Endothelial cell of umbilical vein (primary cell): ENCODE data around the gene RMND5B. TPM values are rescaled to one million over a fixed set of nuclear protein-coding genes. Genes with fewer than 3 reads are reported as not detected.

ENCODE experiments used
- BruUV-seq: library from RNA; stranded (reverse); fragments of 400-500 nt; replicated peaks from 2 replicates; lab custom pipeline; 2021; lab: Mats Ljungman, UMichigan
- CTCF ChIA-PET: fragments of 300-600, 350-600 bp; sonication (Branson Sonifier 250); formaldehyde crosslinking; loops from one replicate; lab custom pipeline; 2021; ENCODE audit warnings: antibody characterized with exemption, inconsistent platforms; lab: Charles Lee
- POLR2A ChIA-PET: fragments of 300-600, 350-600 bp; sonication (Branson Sonifier 250); formaldehyde crosslinking; loops from one replicate; lab custom pipeline; 2021; ENCODE audit warnings: antibody characterized with exemption, inconsistent platforms; lab: Charles Lee
- DNase-seq: peaks from one replicate; pipeline ENCODE4 v3.0.0-alpha.2; 2011; ENCODE audit warnings: low read depth, low spot score
- FAIRE-seq: peaks from 2 replicates; lab custom pipeline; 2011; peaks lifted over from hg19 to GRCh38; lab: Jason Lieb, UNC
- H2AFZ ChIP-seq: 2 replicates; pipeline ENCODE4 v1.6.0; 2012; ENCODE audit warnings: low read depth, low read length, control low read depth, inconsistent platforms
- H3K27ac ChIP-seq: 2 replicates; pipeline ENCODE4 v1.5.1; 2011; ENCODE audit warnings: low read depth, mild to moderate bottlenecking, control low read depth, low read length, moderate library complexity; ENCODE audit not compliant: insufficient read depth
- H3K27me3 ChIP-seq, 2 experiments: 2 replicates each; pipeline versions ENCODE4 v1.6.0 to v1.6.1; 2011; ENCODE audit warnings: low read length in 2 of 2, mixed read lengths in 1 of 2; ENCODE audit not compliant: control insufficient read depth in 2 of 2, insufficient read depth in 2 of 2
- H3K36me3 ChIP-seq, 2 experiments: 2 replicates in 1 of 2; 3 replicates in 1 of 2; pipeline ENCODE4 v1.5.1; 2011; ENCODE audit warnings: low read length in 2 of 2, mild to moderate bottlenecking in 1 of 2, moderate library complexity in 1 of 2; ENCODE audit not compliant: control insufficient read depth in 2 of 2, insufficient read depth in 2 of 2; ENCODE audit errors: extremely low read depth in 1 of 2
- H3K4me1 ChIP-seq: 3 replicates; pipeline ENCODE4 v1.5.1; 2011; ENCODE audit warnings: mild to moderate bottlenecking, low read length; ENCODE audit not compliant: control insufficient read depth, insufficient read depth; ENCODE audit errors: extremely low read depth
- H3K4me2 ChIP-seq: 2 replicates; pipeline ENCODE4 v1.6.1; 2011; ENCODE audit warnings: low read length, control low read depth, mixed read lengths; ENCODE audit not compliant: insufficient read depth
- H3K4me3 ChIP-seq, 3 experiments: fragments of 200-600 bp in 1 of 3; sonication (generic), shearing (Covaris generic) in 1 of 3; replicated peaks in 1 of 3; 2 replicates each; pipeline ENCODE4 v1.5.1; 2011 to 2016; ENCODE audit warnings: control low read depth in 3 of 3, low read length in 3 of 3, mild to moderate bottlenecking in 2 of 3, inconsistent platforms in 1 of 3, low read depth in 1 of 3, moderate library complexity in 1 of 3; ENCODE audit not compliant: insufficient read depth in 1 of 3
- H3K79me2 ChIP-seq: 2 replicates; pipeline ENCODE4 v1.6.0; 2012; ENCODE audit warnings: low read length, inconsistent platforms; ENCODE audit not compliant: control insufficient read depth, insufficient read depth
- H3K9ac ChIP-seq: replicated peaks from 2 replicates; pipeline ENCODE3; 2011; ENCODE audit warnings: low read length, control low read depth; ENCODE audit not compliant: insufficient read depth; ENCODE audit errors: extremely low read depth
- H3K9me1 ChIP-seq: replicated peaks from 3 replicates; pipeline ENCODE4 v1.6.0; 2011; ENCODE audit warnings: mild to moderate bottlenecking, low read length; ENCODE audit not compliant: control insufficient read depth, insufficient read depth; ENCODE audit errors: extremely low read depth
- H3K9me3 ChIP-seq: replicated peaks from 2 replicates; pipeline ENCODE4 v1.5.1; 2012; ENCODE audit warnings: low read length, inconsistent platforms; ENCODE audit not compliant: control insufficient read depth, insufficient read depth
- H4K20me1 ChIP-seq: replicated peaks from 2 replicates; pipeline ENCODE3; 2011; ENCODE audit warnings: mild to moderate bottlenecking, low read length; ENCODE audit not compliant: control insufficient read depth, insufficient read depth; ENCODE audit errors: extremely low read depth
- EZH2 ChIP-seq: IDR thresholded peaks from 2 replicates; pipeline ENCODE4 v1.6.1; 2012; ENCODE audit warnings: borderline replicate concordance, low read depth, mild to moderate bottlenecking, moderate library complexity, low read length, inconsistent platforms; ENCODE audit not compliant: severe bottlenecking
- FOS ChIP-seq: IDR thresholded peaks from 2 replicates; pipeline ENCODE4 v1.6.1; 2011; ENCODE audit warnings: mild to moderate bottlenecking, low read length, moderate library complexity, borderline replicate concordance; ENCODE audit not compliant: insufficient read depth
- GATA2 ChIP-seq: IDR thresholded peaks from 2 replicates; pipeline ENCODE4 v1.7.0; 2011; ENCODE audit warnings: low read depth, mild to moderate bottlenecking, moderate library complexity, mixed read lengths, low read length; ENCODE audit not compliant: insufficient read length, insufficient read depth
- JUN ChIP-seq: IDR thresholded peaks from 2 replicates; pipeline ENCODE4 v1.6.1; 2011; ENCODE audit warnings: borderline replicate concordance, low read depth; ENCODE audit not compliant: insufficient read length, insufficient read depth
- MYC ChIP-seq: IDR thresholded peaks from one replicate; pipeline ENCODE4 v1.6.1; 2011; ENCODE audit warnings: mild to moderate bottlenecking, low read depth, low read length
- POLR2A ChIP-seq: IDR thresholded peaks from 2 replicates; pipeline ENCODE4 v1.6.1; 2012; ENCODE audit warnings: low read depth, mild to moderate bottlenecking, control low read depth, low read length
- POLR2AphosphoS5 ChIP-seq: IDR thresholded peaks from 2 replicates; pipeline ENCODE4 v1.6.1; 2012; ENCODE audit warnings: low read depth, mild to moderate bottlenecking, control low read depth, low read length, moderate library complexity; ENCODE audit not compliant: insufficient read depth
- dilution Hi-C: fragments of 300-500 bp; cut with MboI; formaldehyde crosslinking; loops from one replicate; pipeline ENCODE4 v1.15.0; 2019; ENCODE audit warnings: low sequenced_read_pairs; ENCODE audit not compliant: extremely low pct_ligation_motif_present
- intact Hi-C: fragments of 100-400 bp; cut with micrococcal nuclease; formaldehyde crosslinking; loops from one replicate; pipeline ENCODE4 v1.10.0; 2022
- polyA plus RNA-seq, 4 experiments: library from polyadenylated mRNA; depleted of rRNA in 3 of 4; stranded (reverse) in 3 of 4; unstranded in 1 of 4; fragments of >200 nt; gene quantifications; 2 replicates each; pipeline versions ENCODE4 v1.2.1 to v1.2.3, GENCODE V29; 2011 to 2012; ENCODE audit warnings: missing spikeins in 1 of 4
- total RNA-seq: library from RNA; stranded (reverse); gene quantifications from 2 replicates; pipeline ENCODE4 v1.2.3, GENCODE V29; 2021
- TF ChIP-seq, protein P1 (sequence below): IDR thresholded peaks from 2 replicates; pipeline ENCODE4 v1.6.1; 2011; ENCODE audit not compliant: insufficient read depth, insufficient read length
- TF ChIP-seq, protein P2 (sequence below), 2 donors: IDR thresholded peaks; 1 replicate in 1 of 2; 2 replicates in 1 of 2; pipeline ENCODE4 v1.5.1; 2011; ENCODE audit warnings: low read length in 2 of 2, mild to moderate bottlenecking in 2 of 2, moderate library complexity in 2 of 2, control low read depth in 1 of 2, inconsistent platforms in 1 of 2, low read depth in 1 of 2; ENCODE audit not compliant: insufficient read depth in 1 of 2; ENCODE audit errors: extremely low read depth in 1 of 2

RMND5B gene
- total and polyA plus RNA-seq, 2 donors (not counting 3 experiments of a cell fraction or from before 2014, with no cell fraction given), result 38.2 to 40.2 TPM

DNA sequence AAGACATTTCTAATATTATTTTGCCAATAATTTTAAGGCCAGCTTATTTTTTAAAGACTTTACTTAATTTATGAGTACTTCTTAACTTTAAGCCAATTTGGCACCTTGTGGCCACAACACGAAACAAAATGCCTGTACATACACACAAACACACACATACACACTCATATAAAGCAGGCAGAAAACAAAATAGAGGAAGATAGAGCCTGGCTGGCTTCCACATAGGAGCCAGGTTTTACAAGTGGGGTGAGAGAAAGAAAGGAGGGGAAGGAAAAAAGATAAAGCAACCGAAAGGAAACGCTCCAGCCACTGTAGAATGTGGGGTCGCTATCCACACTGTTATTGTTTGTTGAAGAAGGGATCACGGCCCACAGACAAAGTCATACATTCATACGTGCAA is 46.0 kb downstream of the RMND5B start:
- FAIRE-seq (no peak), DNase-seq (no peak)
- no peaks in the 10 kb centered on the region for H3K36me3 ChIP-seq
- intact Hi-C loops, result no loop called here
- no peak overlapping the region for H3K4me2 ChIP-seq
- H3K9me3 ChIP-seq, result no peaks in the 10 kb centered on the region
- no peak overlapping the region for H2AFZ ChIP-seq
- no TSS peak for BruUV-seq
- CTCF ChIA-PET, result interaction anchor here (0.7 kb wide), 1 partner anchor 535 kb away, joined by 3 read pairs; no protein-coding TSS in a partner anchor
- POLR2A ChIA-PET, result no interaction called here
- no peaks in the 10 kb centered on the region for H3K27me3 ChIP-seq
- H3K9ac ChIP-seq, result no peak overlapping the region
- no peaks in the 10 kb centered on the region for H3K79me2 ChIP-seq
- H3K27ac ChIP-seq, result no peak overlapping the region
- dilution Hi-C loops, result no loop called here
- no peaks in the 10 kb centered on the region for H3K4me1 ChIP-seq
- no peak overlapping the region for H3K4me3 ChIP-seq
- no peaks in the 10 kb centered on the region for H3K9me1 ChIP-seq
- H4K20me1 ChIP-seq, result no peaks in the 10 kb centered on the region
- TF ChIP-seq, protein P1, sequence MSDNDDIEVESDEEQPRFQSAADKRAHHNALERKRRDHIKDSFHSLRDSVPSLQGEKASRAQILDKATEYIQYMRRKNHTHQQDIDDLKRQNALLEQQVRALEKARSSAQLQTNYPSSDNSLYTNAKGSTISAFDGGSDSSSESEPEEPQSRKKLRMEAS, result no peak
- TF ChIP-seq JUN, result no peak
- TF ChIP-seq FOS, result no peak
- TF ChIP-seq, protein P2, sequence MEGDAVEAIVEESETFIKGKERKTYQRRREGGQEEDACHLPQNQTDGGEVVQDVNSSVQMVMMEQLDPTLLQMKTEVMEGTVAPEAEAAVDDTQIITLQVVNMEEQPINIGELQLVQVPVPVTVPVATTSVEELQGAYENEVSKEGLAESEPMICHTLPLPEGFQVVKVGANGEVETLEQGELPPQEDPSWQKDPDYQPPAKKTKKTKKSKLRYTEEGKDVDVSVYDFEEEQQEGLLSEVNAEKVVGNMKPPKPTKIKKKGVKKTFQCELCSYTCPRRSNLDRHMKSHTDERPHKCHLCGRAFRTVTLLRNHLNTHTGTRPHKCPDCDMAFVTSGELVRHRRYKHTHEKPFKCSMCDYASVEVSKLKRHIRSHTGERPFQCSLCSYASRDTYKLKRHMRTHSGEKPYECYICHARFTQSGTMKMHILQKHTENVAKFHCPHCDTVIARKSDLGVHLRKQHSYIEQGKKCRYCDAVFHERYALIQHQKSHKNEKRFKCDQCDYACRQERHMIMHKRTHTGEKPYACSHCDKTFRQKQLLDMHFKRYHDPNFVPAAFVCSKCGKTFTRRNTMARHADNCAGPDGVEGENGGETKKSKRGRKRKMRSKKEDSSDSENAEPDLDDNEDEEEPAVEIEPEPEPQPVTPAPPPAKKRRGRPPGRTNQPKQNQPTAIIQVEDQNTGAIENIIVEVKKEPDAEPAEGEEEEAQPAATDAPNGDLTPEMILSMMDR (IDR thresholded peaks at IDR 0.05; ENCODE audit: extremely low read depth in 1 of 2, insufficient read depth in 1 of 2, low read depth in 1 of 2, low read length in 2 of 2), result no peak

DNA sequence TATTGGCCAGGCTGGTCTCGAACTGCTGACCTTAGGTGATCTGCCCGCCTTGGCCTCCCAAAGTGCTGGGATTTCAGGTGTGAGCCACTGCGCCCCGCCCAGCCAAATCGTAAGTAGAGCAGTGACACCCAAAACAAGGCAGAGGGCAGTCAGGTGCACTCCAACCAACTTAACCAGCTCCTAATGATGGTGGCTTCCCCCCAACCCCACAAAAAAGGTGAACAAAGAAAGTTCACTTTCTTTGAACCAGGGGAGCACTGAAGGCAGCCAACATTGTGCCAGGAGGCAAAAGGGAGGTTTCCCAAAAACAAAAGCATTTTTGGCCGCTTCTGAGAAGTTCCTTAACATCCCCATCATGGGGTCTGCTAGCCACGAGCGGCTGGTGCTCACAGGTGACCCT is 46.8 kb downstream of the RMND5B start:
- no peaks in the 10 kb centered on the region for H3K4me1 ChIP-seq
- dilution Hi-C loops (no loop called here), intact Hi-C loops (no loop called here)
- H3K9me3 ChIP-seq, result no peaks in the 10 kb centered on the region
- H4K20me1 ChIP-seq, result no peaks in the 10 kb centered on the region
- H3K27me3 ChIP-seq, result no peaks in the 10 kb centered on the region
- TF ChIP-seq MYC, result no peak
- TF ChIP-seq POLR2A, result no peak
- no peak for TF ChIP-seq JUN
- TF ChIP-seq POLR2AphosphoS5, result no peak
- TF ChIP-seq, protein P1, result no peak
- TF ChIP-seq GATA2, result no peak
- TF ChIP-seq EZH2, result no peak
- no peak for TF ChIP-seq FOS
- TF ChIP-seq, protein P2 (IDR thresholded peaks at IDR 0.05; ENCODE audit: extremely low read depth in 1 of 2, insufficient read depth in 1 of 2, low read depth in 1 of 2, low read length in 2 of 2), result no peak
- no peak overlapping the region for H3K9ac ChIP-seq
- H3K79me2 ChIP-seq, result no peaks in the 10 kb centered on the region
- ChIA-PET POLR2A (no interaction called here), CTCF (no interaction called here)
- H2AFZ ChIP-seq, result no peak overlapping the region
- H3K4me2 ChIP-seq, result no peak overlapping the region
- DNase-seq (no peak), FAIRE-seq (no peak)
- no peaks in the 10 kb centered on the region for H3K9me1 ChIP-seq
- H3K36me3 ChIP-seq, result no peaks in the 10 kb centered on the region
- no TSS peak for BruUV-seq
- H3K27ac ChIP-seq, result no peak overlapping the region
- H3K4me3 ChIP-seq, result no peak overlapping the region
